GM19372 (cell line): ENCODE measurements around the gene TLE3.
"Not testable (repeated sequence)": the region's sequence is repeated elsewhere in the genome, so short reads cannot be mapped to it uniquely, and the experiment has no call there.

ENCODE experiments used
- ATAC-seq: cut with Tn5 transposase; IDR thresholded peaks from one replicate; pipeline ENCODE4 v1.9.1; 2021; ENCODE audit warnings: mild to moderate bottlenecking, low read depth, moderate library complexity; ENCODE audit not compliant: unreplicated experiment

Gene TLE3

DNA sequence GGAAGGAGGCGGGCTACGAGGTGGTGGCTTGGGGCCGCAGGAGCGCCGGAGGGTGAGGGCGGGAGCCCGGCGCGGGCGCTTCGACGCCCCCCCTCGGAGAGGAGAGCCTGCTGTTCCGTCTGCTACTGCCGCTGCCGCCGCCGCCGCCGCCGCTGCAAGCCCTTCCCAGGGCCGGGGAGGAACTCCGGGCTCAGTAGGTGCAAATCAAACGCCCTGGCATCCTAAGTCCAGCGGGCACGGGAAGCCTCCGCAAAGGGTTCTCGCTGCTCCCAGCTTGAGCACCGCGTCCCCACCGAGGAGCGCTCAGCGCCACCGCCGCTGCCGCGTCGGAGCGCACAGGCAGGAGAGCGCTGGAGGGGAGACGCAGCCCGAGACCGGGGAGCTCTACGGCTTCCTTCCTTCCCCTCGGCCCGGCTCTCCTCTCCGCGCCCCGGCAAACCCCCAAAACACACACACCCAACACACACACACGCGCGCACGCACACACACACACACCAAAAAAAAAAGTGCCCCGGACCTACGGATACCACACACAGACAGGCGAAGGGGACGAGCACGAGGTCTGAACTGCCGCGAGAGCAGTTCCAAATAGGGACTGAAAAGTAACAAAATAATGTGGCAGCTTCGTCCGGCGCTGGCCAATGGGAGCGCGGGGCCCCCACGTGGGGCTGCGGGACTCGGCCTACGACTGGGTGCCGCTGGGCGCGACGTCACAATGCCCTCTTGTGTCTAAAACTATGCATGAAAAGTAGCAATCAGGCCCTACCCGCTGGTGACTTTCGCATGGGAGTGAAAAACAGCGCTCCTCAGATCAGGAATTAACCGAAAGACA, at the start of gene TLE3:
Gene TLE3, minus strand, starts transcription at position 597 of the 832 bp plus-strand sequence. CDS start 1,119 bp downstream, outside the sequence.
- peak; percentile 46 for ATAC-seq

DNA sequence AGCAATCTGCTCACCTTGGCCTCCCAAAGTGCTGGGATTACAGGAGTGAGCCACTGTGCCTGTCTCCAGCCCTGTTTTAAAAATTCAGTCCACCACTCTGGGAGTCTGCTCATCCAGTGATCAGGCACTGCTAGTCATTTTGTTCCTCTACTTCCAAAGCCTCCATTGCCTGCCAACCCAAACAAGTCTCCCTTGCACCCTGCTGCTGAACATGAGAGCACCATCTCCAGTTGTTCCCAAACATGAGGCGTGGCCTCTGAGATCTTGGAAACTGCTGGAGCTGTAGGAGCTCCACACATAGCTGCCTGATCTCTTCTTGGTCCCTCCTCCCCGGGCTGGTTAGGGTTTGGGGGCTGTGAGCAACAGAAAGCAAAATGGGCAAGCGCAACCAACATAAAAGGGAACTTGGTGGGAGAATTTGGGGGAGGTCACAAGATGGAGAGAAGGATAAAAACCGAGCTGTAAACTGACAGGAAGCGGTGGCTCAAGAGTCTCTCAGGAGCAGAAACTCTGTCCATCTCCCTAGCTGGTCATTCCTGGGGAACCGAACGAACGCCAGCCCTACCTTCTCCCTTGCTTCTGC, 49.6 kb upstream of the TLE3 start:
- ATAC-seq: no peak

GRCh38 chr15:70146771-70147170, 49.1 kb upstream of the TLE3 start:
- ATAC-seq: no peak

DNA sequence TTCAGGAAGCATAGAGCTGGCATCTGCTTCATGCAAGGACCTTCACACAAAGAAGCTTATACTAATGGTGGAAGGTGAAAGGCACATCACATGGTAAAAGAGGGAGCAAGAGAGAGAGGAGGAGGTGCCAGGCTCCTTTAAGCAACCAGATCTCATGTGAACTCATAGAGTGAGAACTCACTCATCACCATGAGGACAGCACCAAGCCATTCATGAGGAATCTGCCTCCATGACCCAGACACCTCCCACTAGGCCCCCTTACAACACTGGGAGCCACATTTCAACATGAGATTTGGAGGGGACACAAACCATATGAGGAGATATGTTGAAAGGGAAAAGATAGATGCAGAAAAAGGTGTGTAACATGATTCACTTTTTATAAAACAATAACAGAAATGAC, 48.4 kb upstream of the TLE3 start:
- ATAC-seq: no peak

- ATAC-seq: no peak
These were observed 47.5 kb upstream of the TLE3 start for GRCh38 chr15:70145261-70145660.

- no peak for ATAC-seq
These were observed 44.8 kb upstream of the TLE3 start for GRCh38 chr15:70142322-70143191.

- ATAC-seq: no peak
These were observed 44.3 kb upstream of the TLE3 start for GRCh38 chr15:70142072-70142321.

DNA sequence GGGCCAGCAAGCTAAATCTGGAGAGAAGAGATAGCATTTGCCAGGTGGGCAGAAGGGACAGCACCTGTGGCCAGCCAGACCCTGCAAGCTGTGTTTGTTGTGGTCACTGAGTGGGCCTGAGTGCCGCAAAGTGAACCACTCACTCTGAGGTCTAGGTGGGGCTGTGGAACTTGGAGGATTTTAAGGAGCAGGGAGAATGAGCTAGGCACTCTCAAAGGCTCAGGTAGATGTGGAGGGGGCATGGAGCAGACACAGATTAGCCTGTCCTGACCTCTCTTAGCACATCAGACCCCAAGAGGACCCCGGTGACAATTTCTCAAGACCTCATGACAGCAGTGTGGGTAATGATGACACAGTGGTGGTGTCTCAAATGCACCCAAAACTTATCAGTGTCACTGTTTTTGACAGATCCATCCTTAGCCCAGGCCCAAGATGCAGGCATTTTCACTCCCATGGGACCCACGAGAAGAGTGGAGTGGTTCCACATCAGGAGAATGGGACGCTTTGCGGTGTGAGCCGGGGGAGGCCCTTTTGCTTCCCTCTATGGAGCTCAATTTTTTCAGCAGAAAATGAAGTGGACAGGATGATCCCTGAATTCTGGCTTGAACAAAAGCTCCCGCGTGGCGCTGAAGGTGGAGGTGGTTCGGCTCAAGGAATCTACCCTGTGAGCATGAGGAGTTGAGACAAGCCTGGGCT, 43.8 kb upstream of the TLE3 start:
- ATAC-seq: no peak

- ATAC-seq: no peak
These were observed 43.0 kb upstream of the TLE3 start for GRCh38 chr15:70140543-70141375.

GRCh38 chr15:70140025-70140542, 42.4 kb upstream of the TLE3 start:
- ATAC-seq: no peak

DNA sequence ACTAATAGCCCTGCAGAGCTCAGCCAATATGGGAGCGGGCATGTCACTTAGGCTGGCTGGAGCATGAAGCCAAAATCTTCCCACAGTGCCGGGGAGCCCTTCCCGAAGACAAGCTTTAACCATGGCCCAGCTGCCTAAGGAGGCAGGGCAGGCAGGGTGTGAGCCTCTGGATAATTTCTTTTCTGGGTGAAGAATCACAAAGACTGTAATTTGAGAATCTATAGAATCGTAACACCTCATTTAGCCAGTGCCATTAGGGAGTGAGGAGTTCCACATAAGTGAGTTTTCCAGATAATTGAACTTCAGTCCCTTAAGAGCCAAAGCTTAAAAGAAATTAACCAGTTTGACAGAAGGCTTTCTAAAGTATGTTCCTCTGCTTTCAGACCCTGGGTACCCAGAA, 40.2 kb upstream of the TLE3 start:
- no peak for ATAC-seq

- ATAC-seq: not testable (repeated sequence)
These were observed 39.3 kb upstream of the TLE3 start for GRCh38 chr15:70137021-70137420.

DNA sequence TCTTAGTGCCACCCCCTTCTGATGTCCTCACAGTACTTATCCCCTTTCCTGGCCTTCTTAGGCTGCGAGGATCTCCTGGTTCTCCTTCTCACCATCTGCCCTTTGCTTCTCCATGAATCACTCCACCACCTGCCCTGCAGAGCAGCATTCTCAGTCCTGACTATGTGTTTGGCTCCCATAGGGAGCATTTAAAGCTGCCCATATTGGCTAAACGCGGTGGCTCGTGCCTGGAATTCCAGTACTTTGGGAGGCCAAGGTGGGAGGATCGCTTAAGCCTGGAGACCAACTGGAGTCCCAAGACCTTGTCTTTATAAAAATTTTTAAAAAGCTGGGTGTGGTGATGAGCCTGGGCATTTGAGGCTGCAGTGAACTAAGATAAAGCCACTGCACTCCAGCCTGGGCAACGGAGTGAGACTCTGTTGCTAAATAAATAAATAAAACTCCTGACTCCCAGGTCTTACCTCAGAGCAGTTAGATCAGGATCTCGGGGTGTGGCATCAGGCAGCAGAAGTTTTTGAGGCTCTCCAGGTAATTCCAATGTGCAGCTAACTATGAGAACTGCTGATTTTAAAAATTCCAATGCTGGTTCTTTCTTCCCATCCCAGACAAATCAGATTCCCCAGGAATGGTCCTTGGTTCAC, 36.2 kb upstream of the TLE3 start:
- ATAC-seq: no peak

GRCh38 chr15:70133296-70133695, 35.6 kb upstream of the TLE3 start:
- ATAC-seq: no peak

DNA sequence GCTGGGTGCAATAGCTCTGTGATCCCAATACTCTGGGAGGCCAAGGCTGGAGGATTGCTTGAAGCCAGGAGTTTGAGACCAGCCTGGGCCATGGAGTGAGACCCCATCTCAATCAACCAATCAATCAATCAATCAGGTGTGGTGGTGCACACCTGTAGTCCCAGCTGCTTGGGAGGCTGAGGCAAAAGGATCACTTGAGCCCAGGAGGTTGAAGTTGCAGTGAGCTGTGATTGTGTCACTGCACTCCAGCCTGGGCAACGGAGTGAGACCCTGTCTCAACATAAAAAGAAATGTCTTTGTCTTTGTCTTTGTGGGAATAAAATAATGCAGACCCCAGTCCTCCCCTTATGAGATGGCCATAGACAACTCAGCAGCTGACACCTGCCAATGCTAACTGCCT, 34.9 kb upstream of the TLE3 start:
- no peak for ATAC-seq

DNA sequence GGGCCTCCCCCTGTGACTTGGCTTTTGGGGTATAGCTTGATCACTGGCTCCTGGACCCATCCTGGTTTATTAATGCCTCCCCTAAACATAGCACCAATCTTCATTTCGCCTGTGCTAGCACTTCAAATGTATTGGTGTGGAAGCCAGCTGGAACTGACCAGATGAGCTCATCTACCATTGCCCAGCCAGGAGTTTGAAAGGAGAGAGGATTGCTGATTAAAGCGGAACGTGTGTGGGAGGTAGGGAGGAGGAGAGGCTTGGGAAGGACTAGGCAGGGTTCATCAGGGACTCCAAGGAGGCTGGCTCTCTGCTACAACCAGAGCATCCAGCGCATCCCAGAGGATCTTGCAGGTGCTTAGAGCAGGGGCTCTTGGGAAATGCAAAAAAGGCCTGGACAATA, 34.4 kb upstream of the TLE3 start:
- no peak for ATAC-seq

- no peak for ATAC-seq
These were observed 30.9 kb upstream of the TLE3 start for GRCh38 chr15:70128414-70129140.

GRCh38 chr15:70127770-70128413, 30.2 kb upstream of the TLE3 start:
- ATAC-seq: no peak
